Hepatocyte (in vitro differentiated cells): ENCODE data around the gene DOCK8.

Source experiments
- EZH2phosphoT487 ChIP-seq: fragments of 200-600 bp; sonication (generic); IDR thresholded peaks from one replicate; pipeline ENCODE4 v1.6.1; 2018; ENCODE audit warnings: antibody characterized with exemption, mild to moderate bottlenecking, low read depth, moderate library complexity; ENCODE audit not compliant: unreplicated experiment, severe bottlenecking
- TF ChIP-seq, protein P1 (sequence below): fragments of 200-600 bp; sonication (generic); IDR thresholded peaks from 2 replicates; pipeline ENCODE4 v1.5.1; 2016; ENCODE audit warnings: antibody characterized with exemption, mild to moderate bottlenecking; ENCODE audit not compliant: poor library complexity

DNA sequence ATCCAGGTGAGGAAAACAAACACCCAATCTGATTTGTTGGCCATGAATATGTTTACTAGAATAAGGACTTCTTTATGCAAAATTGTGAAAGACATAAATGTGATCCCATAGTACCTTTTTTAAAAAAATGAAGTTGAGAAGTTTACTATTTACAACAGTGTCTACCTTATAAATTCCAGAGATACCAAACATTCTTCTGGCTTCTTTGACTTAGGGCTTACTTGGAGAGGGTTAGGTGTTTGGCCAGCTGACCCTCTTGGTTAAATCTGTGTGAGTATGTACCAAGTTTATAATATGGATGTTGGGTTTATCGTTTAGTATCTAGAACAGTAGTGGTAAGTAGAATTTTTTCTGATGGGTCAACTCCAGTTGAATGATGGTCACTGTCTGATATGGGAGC lies 212.3 kb downstream of the DOCK8 start:
- TF ChIP-seq, protein P1, sequence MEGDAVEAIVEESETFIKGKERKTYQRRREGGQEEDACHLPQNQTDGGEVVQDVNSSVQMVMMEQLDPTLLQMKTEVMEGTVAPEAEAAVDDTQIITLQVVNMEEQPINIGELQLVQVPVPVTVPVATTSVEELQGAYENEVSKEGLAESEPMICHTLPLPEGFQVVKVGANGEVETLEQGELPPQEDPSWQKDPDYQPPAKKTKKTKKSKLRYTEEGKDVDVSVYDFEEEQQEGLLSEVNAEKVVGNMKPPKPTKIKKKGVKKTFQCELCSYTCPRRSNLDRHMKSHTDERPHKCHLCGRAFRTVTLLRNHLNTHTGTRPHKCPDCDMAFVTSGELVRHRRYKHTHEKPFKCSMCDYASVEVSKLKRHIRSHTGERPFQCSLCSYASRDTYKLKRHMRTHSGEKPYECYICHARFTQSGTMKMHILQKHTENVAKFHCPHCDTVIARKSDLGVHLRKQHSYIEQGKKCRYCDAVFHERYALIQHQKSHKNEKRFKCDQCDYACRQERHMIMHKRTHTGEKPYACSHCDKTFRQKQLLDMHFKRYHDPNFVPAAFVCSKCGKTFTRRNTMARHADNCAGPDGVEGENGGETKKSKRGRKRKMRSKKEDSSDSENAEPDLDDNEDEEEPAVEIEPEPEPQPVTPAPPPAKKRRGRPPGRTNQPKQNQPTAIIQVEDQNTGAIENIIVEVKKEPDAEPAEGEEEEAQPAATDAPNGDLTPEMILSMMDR, result no peak
- no peak for TF ChIP-seq EZH2phosphoT487
